Neural cell (in vitro differentiated cells): Measurements from ENCODE around the gene PRKAG2.

ENCODE experiments used
- EZH2 ChIP-seq: fragments of 200-600, 300-800 bp; shearing (Covaris generic), sonication (generic); IDR thresholded peaks from 2 replicates; pipeline ENCODE4 v1.6.1; 2014; ENCODE audit warnings: antibody characterized with exemption, low read length, borderline replicate concordance, mild to moderate bottlenecking; ENCODE audit not compliant: insufficient read depth, poor library complexity, severe bottlenecking
- POLR2AphosphoS5 ChIP-seq: IDR thresholded peaks from 2 replicates; pipeline ENCODE4 v1.6.1; 2012
- TAF1 ChIP-seq: IDR thresholded peaks from 2 replicates; pipeline ENCODE4 v1.6.1; 2012; ENCODE audit warnings: low read depth
- TF ChIP-seq, protein P1 (sequence below): fragments of 450-650 bp; IDR thresholded peaks from 2 replicates; pipeline ENCODE4 v1.5.1; 2014; ENCODE audit warnings: antibody characterized with exemption, mild to moderate bottlenecking, moderate library complexity; ENCODE audit not compliant: poor library complexity, severe bottlenecking

DNA sequence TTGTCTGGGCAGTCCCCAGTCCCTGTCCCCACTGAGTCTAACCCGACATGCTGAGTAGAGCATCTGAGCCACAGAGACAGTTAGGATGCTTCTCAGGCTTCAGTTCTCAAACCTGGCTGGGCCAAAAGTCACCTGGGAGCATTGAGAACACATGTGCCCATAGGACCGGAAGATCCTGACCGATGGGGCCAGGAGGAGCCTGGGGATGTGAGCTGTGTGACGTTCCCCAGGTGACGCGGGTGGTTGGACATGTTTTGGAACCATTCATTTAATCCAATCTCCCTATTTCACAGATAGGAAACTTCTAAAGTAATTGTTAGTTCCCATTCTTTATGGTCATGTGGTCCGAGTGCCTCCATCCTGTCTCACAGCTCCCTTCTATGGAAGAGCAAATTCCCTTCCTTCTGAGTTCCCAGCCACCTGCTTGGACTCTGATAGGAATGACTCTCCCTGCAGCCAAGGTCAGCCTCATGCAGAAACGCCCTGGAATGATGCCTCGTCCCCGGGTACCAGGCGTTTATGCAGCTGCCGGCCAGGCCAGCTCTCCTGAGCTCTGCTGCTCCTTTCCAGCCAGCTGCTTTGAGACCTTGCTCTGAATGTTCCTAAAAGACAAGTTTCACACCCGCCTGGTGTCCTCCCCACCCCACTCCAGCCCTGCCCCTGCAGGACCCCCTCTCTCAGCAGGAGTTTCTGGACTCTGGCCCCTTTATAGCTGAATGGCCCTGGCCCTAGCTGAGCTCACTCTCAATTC lies 190.7 kb downstream of the PRKAG2 start:
- no peak for TF ChIP-seq POLR2AphosphoS5
- TF ChIP-seq, protein P1, sequence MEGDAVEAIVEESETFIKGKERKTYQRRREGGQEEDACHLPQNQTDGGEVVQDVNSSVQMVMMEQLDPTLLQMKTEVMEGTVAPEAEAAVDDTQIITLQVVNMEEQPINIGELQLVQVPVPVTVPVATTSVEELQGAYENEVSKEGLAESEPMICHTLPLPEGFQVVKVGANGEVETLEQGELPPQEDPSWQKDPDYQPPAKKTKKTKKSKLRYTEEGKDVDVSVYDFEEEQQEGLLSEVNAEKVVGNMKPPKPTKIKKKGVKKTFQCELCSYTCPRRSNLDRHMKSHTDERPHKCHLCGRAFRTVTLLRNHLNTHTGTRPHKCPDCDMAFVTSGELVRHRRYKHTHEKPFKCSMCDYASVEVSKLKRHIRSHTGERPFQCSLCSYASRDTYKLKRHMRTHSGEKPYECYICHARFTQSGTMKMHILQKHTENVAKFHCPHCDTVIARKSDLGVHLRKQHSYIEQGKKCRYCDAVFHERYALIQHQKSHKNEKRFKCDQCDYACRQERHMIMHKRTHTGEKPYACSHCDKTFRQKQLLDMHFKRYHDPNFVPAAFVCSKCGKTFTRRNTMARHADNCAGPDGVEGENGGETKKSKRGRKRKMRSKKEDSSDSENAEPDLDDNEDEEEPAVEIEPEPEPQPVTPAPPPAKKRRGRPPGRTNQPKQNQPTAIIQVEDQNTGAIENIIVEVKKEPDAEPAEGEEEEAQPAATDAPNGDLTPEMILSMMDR: no peak
- no peak for TF ChIP-seq TAF1
- no peak for TF ChIP-seq EZH2
